Breast epithelium (tissue), 4 donors: ENCODE data around the gene NRL. TPM values are rescaled to one million over a fixed set of nuclear protein-coding genes. Genes with fewer than 3 reads are reported as not detected.

Source experiments
- DNase-seq, 2 donors: peaks; one replicate each; pipeline ENCODE4 v3.0.0-alpha.2; 2019; ENCODE audit warnings: low spot score in 2 of 2
- H3K27ac ChIP-seq, 2 donors: fragments of 200-600 bp; sonication (generic) in 1 of 2; one replicate each; pipeline ENCODE4 v1.5.1; 2016 to 2019; ENCODE audit warnings: mild to moderate bottlenecking in 1 of 2
- H3K27me3 ChIP-seq, 2 donors: fragments of 200-600 bp; sonication (generic) in 1 of 2; one replicate each; pipeline versions ENCODE4 v1.5.1 to v1.6.0; 2017 to 2019; ENCODE audit warnings: control low read depth in 1 of 2, mild to moderate bottlenecking in 1 of 2
- H3K36me3 ChIP-seq: fragments of 200-600 bp; one replicate; pipeline ENCODE4 v1.5.1; 2019
- H3K4me1 ChIP-seq, 2 donors: fragments of 200-600 bp; sonication (generic); one replicate each; pipeline ENCODE4 v1.5.1; 2016 to 2019; ENCODE audit warnings: control low read depth in 1 of 2
- H3K4me3 ChIP-seq, 3 donors: fragments of 200-600 bp; sonication (generic); 1 replicate in 2 of 3; 2 replicates in 1 of 3; pipeline ENCODE4 v1.5.1; 2016 to 2019; ENCODE audit warnings: mild to moderate bottlenecking in 3 of 3, moderate library complexity in 2 of 3
- H3K9me3 ChIP-seq, 2 donors: fragments of 200-600 bp; sonication (generic) in 1 of 2; one replicate each; pipeline ENCODE4 v1.5.1; 2016 to 2019; ENCODE audit warnings: control low read depth in 1 of 2
- POLR2A ChIP-seq: fragments of 450-650 bp; IDR thresholded peaks from one replicate; pipeline ENCODE4 v1.6.1; 2016; ENCODE audit warnings: antibody characterized with exemption, mild to moderate bottlenecking, moderate library complexity
- POLR2AphosphoS5 ChIP-seq, 3 donors: sonication (generic); formaldehyde crosslinking; IDR thresholded peaks; one replicate each; pipeline ENCODE4 v1.6.1; 2017; ENCODE audit warnings: antibody characterized with exemption in 3 of 3
- intact Hi-C: fragments of 100-400 bp; cut with DNase I; formaldehyde crosslinking; loops from one replicate; pipeline ENCODE4 v1.15.1; 2023; ENCODE audit warnings: low total_unique reads
- total RNA-seq, 3 donors: library from RNA; depleted of rRNA; stranded (reverse); fragments of >200 nt; gene quantifications; one replicate each; pipeline ENCODE4 v1.1.0, GENCODE V29; 2016
- TF ChIP-seq, protein P1 (sequence below), 3 donors: fragments of 450-650 bp; IDR thresholded peaks; one replicate each; pipeline ENCODE4 v1.5.1; 2016 to 2017; ENCODE audit warnings: antibody characterized with exemption in 3 of 3, mild to moderate bottlenecking in 3 of 3, moderate library complexity in 3 of 3

NRL gene
- total RNA-seq, 3 donors from 2014 or later, result 2.1 to 5.6 (median 2.5) TPM

DNA sequence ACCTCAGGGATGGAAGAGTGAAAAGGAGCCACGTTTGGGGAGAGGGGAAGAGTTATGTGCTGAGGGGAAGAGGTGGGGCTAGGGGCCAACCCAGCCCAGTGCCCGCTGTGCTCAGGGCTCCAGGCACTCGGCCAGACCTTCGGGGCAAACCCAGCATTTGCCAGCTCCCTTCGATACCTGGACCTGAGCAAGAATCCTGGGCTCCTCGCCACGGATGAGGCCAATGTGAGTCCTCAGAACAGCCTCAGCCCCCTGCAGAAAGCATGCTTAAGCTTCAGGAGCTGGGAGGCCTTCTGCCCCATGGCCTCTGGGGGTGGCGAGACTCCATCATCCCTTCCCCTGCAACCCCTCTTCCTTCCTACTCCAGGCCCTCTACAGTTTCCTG, 58.0 kb downstream of the NRL start:
- no peak for DNase-seq
- Histone ChIP-seq H3K4me3 (no peak overlapping the region), H3K4me1 (no peaks in the 10 kb centered on the region), H3K27me3 (no peaks in the 10 kb centered on the region), H3K9me3 (no peaks in the 10 kb centered on the region), H3K36me3 (no peaks in the 10 kb centered on the region), H3K27ac (no peak overlapping the region)
- intact Hi-C loops, result no loop called here
- TF ChIP-seq POLR2A (no peak), POLR2AphosphoS5 (IDR thresholded peaks at IDR 0.05) (no peak)
- TF ChIP-seq, protein P1, sequence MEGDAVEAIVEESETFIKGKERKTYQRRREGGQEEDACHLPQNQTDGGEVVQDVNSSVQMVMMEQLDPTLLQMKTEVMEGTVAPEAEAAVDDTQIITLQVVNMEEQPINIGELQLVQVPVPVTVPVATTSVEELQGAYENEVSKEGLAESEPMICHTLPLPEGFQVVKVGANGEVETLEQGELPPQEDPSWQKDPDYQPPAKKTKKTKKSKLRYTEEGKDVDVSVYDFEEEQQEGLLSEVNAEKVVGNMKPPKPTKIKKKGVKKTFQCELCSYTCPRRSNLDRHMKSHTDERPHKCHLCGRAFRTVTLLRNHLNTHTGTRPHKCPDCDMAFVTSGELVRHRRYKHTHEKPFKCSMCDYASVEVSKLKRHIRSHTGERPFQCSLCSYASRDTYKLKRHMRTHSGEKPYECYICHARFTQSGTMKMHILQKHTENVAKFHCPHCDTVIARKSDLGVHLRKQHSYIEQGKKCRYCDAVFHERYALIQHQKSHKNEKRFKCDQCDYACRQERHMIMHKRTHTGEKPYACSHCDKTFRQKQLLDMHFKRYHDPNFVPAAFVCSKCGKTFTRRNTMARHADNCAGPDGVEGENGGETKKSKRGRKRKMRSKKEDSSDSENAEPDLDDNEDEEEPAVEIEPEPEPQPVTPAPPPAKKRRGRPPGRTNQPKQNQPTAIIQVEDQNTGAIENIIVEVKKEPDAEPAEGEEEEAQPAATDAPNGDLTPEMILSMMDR (IDR thresholded peaks at IDR 0.05), result no peak

DNA sequence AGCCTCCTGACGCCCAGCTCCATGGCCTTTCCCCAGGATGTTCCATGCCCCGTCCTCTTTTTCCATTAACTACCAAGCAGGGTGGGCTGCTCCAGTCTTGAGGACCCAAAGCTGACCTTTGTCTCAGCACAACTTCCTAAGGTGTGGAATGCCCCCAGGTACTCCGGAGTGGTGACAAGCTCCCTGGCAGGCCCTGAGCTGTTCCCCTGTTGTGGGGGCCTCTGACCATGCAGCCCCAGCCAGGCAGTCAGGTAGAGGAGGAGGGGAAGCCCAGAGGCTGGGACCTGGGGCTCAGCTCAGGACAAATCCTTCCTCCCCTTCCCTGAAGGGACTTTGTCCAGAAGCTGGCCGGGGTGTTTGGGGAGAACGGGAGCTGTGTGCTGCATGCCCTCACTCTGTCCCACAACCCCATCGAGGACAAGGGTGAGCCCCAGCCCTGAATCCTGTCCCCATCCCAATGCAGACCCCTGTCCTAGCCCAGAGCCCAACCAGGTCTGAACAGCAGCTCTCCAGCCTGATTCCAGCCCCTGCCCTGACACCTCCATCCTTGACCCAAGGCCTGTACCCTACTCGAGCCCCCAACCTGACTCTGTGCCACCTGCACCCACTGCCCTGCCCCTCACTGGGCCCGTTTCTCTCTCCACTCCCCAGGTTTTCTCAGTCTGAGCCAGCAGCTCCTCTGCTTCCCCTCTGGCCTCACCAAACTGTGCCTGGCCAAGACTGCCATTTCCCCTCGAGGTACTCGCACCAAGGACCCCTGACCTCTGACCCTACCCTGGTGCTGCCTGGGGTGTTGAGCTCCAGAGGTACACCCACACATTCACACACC, 58.6 kb downstream of the NRL start:
- no peaks in the 10 kb centered on the region for H3K9me3 ChIP-seq
- H3K36me3 ChIP-seq, result no peaks in the 10 kb centered on the region
- TF ChIP-seq, protein P1 (IDR thresholded peaks at IDR 0.05), result no peak
- no peak for TF ChIP-seq POLR2A
- no peak for TF ChIP-seq POLR2AphosphoS5 (IDR thresholded peaks at IDR 0.05)
- no peak overlapping the region for H3K27ac ChIP-seq
- no peaks in the 10 kb centered on the region for H3K27me3 ChIP-seq
- H3K4me1 ChIP-seq, result no peaks in the 10 kb centered on the region
- no peak for DNase-seq
- no peak overlapping the region for H3K4me3 ChIP-seq
- intact Hi-C loops, result no loop called here

DNA sequence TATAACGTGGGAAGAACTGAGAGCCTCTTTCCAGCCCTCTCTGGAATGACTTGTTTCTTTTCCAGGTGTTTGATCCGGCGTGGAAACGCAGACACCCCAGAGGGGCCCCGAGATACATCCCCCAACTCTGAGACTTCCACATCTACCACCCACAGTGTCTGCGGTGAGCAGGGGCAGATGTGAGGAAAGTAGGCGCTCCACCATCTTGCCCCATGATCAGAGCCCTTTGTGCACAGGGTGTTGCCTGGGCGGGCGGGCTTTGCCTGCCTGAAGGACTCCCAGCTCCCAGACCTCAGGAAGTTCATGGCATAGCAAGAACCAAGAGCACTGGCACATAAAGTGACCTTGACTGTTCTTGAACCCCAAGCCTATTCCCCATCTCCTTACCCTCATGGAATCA, 60.1 kb downstream of the NRL start:
- Histone ChIP-seq H3K4me1 (no peaks in the 10 kb centered on the region), H3K4me3 (no peak overlapping the region), H3K36me3 (no peaks in the 10 kb centered on the region), H3K27ac (no peak overlapping the region), H3K27me3 (no peaks in the 10 kb centered on the region), H3K9me3 (no peaks in the 10 kb centered on the region)
- no peak for TF ChIP-seq POLR2AphosphoS5 (IDR thresholded peaks at IDR 0.05)
- no peak for DNase-seq
- intact Hi-C loops, result no loop called here

DNA sequence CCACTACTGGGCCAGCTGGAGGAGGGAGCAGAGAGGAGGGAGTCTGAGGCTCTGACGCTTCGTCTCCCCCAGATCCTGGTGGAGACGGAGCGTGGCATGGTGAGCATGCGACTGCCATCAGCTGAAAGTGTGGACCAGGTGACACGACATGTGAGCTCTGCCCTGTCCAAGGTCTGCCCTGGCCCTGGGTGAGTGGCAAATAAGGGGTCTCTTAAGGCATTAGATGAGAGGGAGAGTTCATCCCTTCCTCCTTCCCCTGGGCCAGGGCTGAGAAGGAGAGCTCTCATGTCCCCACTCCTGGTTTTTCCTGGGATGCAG, 60.5 kb downstream of the NRL start:
- TF ChIP-seq POLR2AphosphoS5 (IDR thresholded peaks at IDR 0.05), result no peak
- no peak for TF ChIP-seq POLR2A
- TF ChIP-seq, protein P1 (IDR thresholded peaks at IDR 0.05), result no peak
- intact Hi-C loops, result no loop called here
- Histone ChIP-seq H3K36me3 (no peaks in the 10 kb centered on the region), H3K4me1 (no peaks in the 10 kb centered on the region), H3K4me3 (no peak overlapping the region), H3K9me3 (no peaks in the 10 kb centered on the region), H3K27ac (no peak overlapping the region), H3K27me3 (no peaks in the 10 kb centered on the region)
- DNase-seq, result no peak

DNA sequence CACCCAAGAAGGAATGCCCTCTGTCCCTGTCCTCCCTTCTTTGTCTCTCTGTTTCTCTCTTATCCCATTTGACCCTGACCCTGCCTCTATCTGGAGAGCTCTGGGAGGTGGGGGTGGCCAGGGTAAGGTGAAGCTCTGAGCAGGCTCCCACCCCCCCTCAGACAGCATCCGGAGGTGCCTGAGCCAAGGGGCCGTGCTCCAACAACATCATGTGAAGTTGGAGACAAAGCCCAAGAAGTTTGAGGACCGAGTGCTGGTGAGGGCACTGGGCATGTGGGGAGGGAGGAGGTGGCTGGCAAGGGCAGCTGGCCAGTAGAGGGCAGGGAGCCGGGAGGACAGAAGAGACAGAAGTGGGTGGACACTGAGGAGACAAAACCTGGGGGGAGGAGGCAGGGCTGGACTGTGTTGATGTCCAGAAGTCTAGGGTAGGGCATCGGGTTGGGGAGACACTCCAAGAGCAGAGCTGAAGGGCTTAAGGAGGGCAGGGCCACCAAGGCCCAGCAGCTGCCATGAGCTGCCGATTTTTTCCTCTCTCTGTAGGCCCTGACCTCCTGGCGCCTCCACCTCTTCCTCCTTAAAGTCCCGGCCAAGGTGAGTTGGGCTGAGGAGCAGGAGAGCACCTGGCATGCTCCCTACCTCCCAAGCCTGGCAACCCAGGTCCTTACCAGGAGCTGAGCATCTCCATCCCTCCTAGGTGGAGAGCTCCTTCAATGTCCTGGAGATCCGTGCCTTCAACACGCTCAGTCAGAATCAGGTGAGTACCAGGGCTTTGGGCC, 61.0 kb downstream of the NRL start:
- Histone ChIP-seq H3K9me3 (no peaks in the 10 kb centered on the region), H3K27ac (no peak overlapping the region), H3K27me3 (no peaks in the 10 kb centered on the region), H3K4me1 (no peaks in the 10 kb centered on the region), H3K4me3 (no peak overlapping the region), H3K36me3 (no peaks in the 10 kb centered on the region)
- intact Hi-C loops, result no loop called here
- peak in 1 of 2 donors; percentile 38 for DNase-seq
- TF ChIP-seq POLR2A (no peak), POLR2AphosphoS5 (IDR thresholded peaks at IDR 0.05) (no peak)
- TF ChIP-seq, protein P1 (IDR thresholded peaks at IDR 0.05), result no peak
